ENCODE measurements around the gene CDC42EP5.

CDC42EP5 gene

GRCh38 chr19:54489341-54489740 lies 16.2 kb upstream of the CDC42EP5 start:
- H3K9me3 ChIP-seq (ENCODE audit: control insufficient read depth, low read length): peaks cover 5% of the 10 kb centered on the region
- WGBS, 2 experiments (ENCODE audit: insufficient coverage in 2 of 2): 46 to 73% methylated on average over 4 to 7 of the region's 7 CpGs
- H3K27ac ChIP-seq (ENCODE audit: low read depth, low read length, severe bottlenecking): no peak overlapping the region
- no peaks in the 10 kb centered on the region for H3K36me3 ChIP-seq (ENCODE audit: control insufficient read depth, insufficient read depth, low read length)
- H3K4me3 ChIP-seq (ENCODE audit: extremely low read depth, insufficient read depth, low read length, poor library complexity, severe bottlenecking): no peak overlapping the region
- H3K4me1 ChIP-seq (ENCODE audit: control insufficient read depth, insufficient read depth, low read length, poor library complexity, severe bottlenecking): no peaks in the 10 kb centered on the region

- no peak overlapping the region for H3K4me3 ChIP-seq (ENCODE audit: extremely low read depth, insufficient read depth, low read length, poor library complexity, severe bottlenecking)
- 40 to 50% methylated on average over 2 of the region's 5 CpGs for WGBS, 2 experiments (ENCODE audit: insufficient coverage in 2 of 2)
- no peak overlapping the region for H3K27ac ChIP-seq (ENCODE audit: low read depth, low read length, severe bottlenecking)
- H3K4me1 ChIP-seq (ENCODE audit: control insufficient read depth, insufficient read depth, low read length, poor library complexity, severe bottlenecking): no peaks in the 10 kb centered on the region
- H3K36me3 ChIP-seq (ENCODE audit: control insufficient read depth, insufficient read depth, low read length): no peaks in the 10 kb centered on the region
- H3K9me3 ChIP-seq (ENCODE audit: control insufficient read depth, low read length): no peaks in the 10 kb centered on the region
Observed at GRCh38 chr19:54485851-54486250, 12.8 kb upstream of the CDC42EP5 start.

DNA sequence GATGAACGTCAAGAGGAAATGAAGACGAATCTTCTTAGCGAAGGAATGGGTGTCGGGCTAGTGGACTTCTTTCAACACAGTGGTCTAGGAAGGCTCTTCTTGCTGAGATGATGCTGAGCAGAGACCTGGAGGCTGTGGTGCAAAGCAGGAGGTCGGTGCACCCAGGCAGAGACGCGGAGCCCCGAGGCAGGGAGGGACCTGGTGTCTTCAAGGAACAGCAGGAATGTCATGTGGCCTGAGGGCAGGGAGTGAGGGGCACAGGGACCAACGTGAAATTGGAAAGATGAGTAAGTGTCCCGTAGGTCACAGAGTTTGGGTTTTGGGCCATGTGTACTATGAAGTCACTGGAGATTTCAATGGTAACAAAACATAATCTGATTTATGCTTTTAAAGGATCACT lies 11.4 kb upstream of the CDC42EP5 start:
- H3K27ac ChIP-seq (ENCODE audit: low read depth, low read length, severe bottlenecking): no peak overlapping the region
- H3K4me3 ChIP-seq (ENCODE audit: extremely low read depth, insufficient read depth, low read length, poor library complexity, severe bottlenecking): no peak overlapping the region
- H3K9me3 ChIP-seq (ENCODE audit: control insufficient read depth, low read length): no peaks in the 10 kb centered on the region
- 60 to 66% methylated on average over 9 of the region's 10 CpGs for WGBS, 2 experiments (ENCODE audit: insufficient coverage in 2 of 2)
- no peaks in the 10 kb centered on the region for H3K36me3 ChIP-seq (ENCODE audit: control insufficient read depth, insufficient read depth, low read length)
- H3K4me1 ChIP-seq (ENCODE audit: control insufficient read depth, insufficient read depth, low read length, poor library complexity, severe bottlenecking): no peaks in the 10 kb centered on the region

GRCh38 chr19:54482889-54483288 lies 9.8 kb upstream of the CDC42EP5 start:
- Histone ChIP-seq H3K9me3 (ENCODE audit: control insufficient read depth, low read length) (no peaks in the 10 kb centered on the region), H3K4me1 (ENCODE audit: control insufficient read depth, insufficient read depth, low read length, poor library complexity, severe bottlenecking) (no peaks in the 10 kb centered on the region), H3K4me3 (ENCODE audit: extremely low read depth, insufficient read depth, low read length, poor library complexity, severe bottlenecking) (no peak overlapping the region), H3K36me3 (ENCODE audit: control insufficient read depth, insufficient read depth, low read length) (no peaks in the 10 kb centered on the region), H3K27ac (ENCODE audit: low read depth, low read length, severe bottlenecking) (no peak overlapping the region)
- WGBS, 2 experiments (ENCODE audit: insufficient coverage in 2 of 2): 80% methylated on average over 1 of the region's 3 CpGs; no CpG with 5 or more reads in 1 of the 2 experiments

- Histone ChIP-seq H3K9me3 (ENCODE audit: control insufficient read depth, low read length) (no peaks in the 10 kb centered on the region), H3K4me3 (ENCODE audit: extremely low read depth, insufficient read depth, low read length, poor library complexity, severe bottlenecking) (no peak overlapping the region), H3K27ac (ENCODE audit: low read depth, low read length, severe bottlenecking) (no peak overlapping the region), H3K36me3 (ENCODE audit: control insufficient read depth, insufficient read depth, low read length) (no peaks in the 10 kb centered on the region), H3K4me1 (ENCODE audit: control insufficient read depth, insufficient read depth, low read length, poor library complexity, severe bottlenecking) (no peaks in the 10 kb centered on the region)
- WGBS, 2 experiments (ENCODE audit: insufficient coverage in 2 of 2): 16 to 24% methylated on average over 9 to 12 of the region's 16 CpGs
Observed at GRCh38 chr19:54481326-54481930, 8.3 kb upstream of the CDC42EP5 start.

- H3K9me3 ChIP-seq (ENCODE audit: control insufficient read depth, low read length): no peaks in the 10 kb centered on the region
- no peaks in the 10 kb centered on the region for H3K4me1 ChIP-seq (ENCODE audit: control insufficient read depth, insufficient read depth, low read length, poor library complexity, severe bottlenecking)
- H3K27ac ChIP-seq (ENCODE audit: low read depth, low read length, severe bottlenecking): no peak overlapping the region
- WGBS, 2 experiments (ENCODE audit: insufficient coverage in 2 of 2): 73 to 88% methylated on average over 1 of the region's 2 CpGs
- H3K4me3 ChIP-seq (ENCODE audit: extremely low read depth, insufficient read depth, low read length, poor library complexity, severe bottlenecking): no peak overlapping the region
- H3K36me3 ChIP-seq (ENCODE audit: control insufficient read depth, insufficient read depth, low read length): no peaks in the 10 kb centered on the region
Observed at GRCh38 chr19:54480051-54480450, 7.0 kb upstream of the CDC42EP5 start.

- WGBS, 2 experiments (ENCODE audit: insufficient coverage in 2 of 2): 21 to 29% methylated on average over 6 of the region's 10 CpGs
- H3K9me3 ChIP-seq (ENCODE audit: control insufficient read depth, low read length): no peaks in the 10 kb centered on the region
- no peak overlapping the region for H3K4me3 ChIP-seq (ENCODE audit: extremely low read depth, insufficient read depth, low read length, poor library complexity, severe bottlenecking)
- peaks cover 2% of the 10 kb centered on the region for H3K4me1 ChIP-seq (ENCODE audit: control insufficient read depth, insufficient read depth, low read length, poor library complexity, severe bottlenecking)
- no peak overlapping the region for H3K27ac ChIP-seq (ENCODE audit: low read depth, low read length, severe bottlenecking)
- no peaks in the 10 kb centered on the region for H3K36me3 ChIP-seq (ENCODE audit: control insufficient read depth, insufficient read depth, low read length)
Observed at GRCh38 chr19:54478677-54479266, 5.7 kb upstream of the CDC42EP5 start.

GRCh38 chr19:54477650-54478049 lies 4.6 kb upstream of the CDC42EP5 start:
- Histone ChIP-seq H3K4me1 (ENCODE audit: control insufficient read depth, insufficient read depth, low read length, poor library complexity, severe bottlenecking) (peaks cover 8% of the 10 kb centered on the region), H3K9me3 (ENCODE audit: control insufficient read depth, low read length) (no peaks in the 10 kb centered on the region), H3K36me3 (ENCODE audit: control insufficient read depth, insufficient read depth, low read length) (no peaks in the 10 kb centered on the region), H3K27ac (ENCODE audit: low read depth, low read length, severe bottlenecking) (no peak overlapping the region), H3K4me3 (ENCODE audit: extremely low read depth, insufficient read depth, low read length, poor library complexity, severe bottlenecking) (no peak overlapping the region)
- WGBS, 2 experiments (ENCODE audit: insufficient coverage in 2 of 2): 73 to 86% methylated on average over 2 of the region's 3 CpGs

DNA sequence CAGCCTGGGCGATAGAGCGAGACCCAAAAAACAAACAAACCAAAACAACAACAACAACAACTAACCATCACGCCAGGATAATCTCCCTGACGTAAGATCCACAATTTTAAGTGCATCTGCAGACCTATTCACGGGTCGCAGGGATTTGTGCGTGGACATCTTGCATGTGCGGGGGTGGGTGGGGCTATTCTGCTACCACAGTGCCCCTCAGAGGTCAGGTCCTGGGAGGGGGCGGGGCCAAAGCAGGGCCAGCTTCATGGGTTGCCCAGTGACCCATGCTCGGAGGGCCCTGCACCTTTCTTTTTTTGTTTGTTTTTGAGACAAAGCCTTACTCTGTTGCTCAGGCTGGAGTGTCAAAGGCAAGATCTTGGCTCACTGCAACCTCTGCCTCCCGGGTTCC lies 2.6 kb upstream of the CDC42EP5 start:
- Histone ChIP-seq H3K4me1 (ENCODE audit: control insufficient read depth, insufficient read depth, low read length, poor library complexity, severe bottlenecking) (peaks cover 8% of the 10 kb centered on the region), H3K36me3 (ENCODE audit: control insufficient read depth, insufficient read depth, low read length) (no peaks in the 10 kb centered on the region), H3K27ac (ENCODE audit: low read depth, low read length, severe bottlenecking) (no peak overlapping the region), H3K4me3 (ENCODE audit: extremely low read depth, insufficient read depth, low read length, poor library complexity, severe bottlenecking) (no peak overlapping the region), H3K9me3 (ENCODE audit: control insufficient read depth, low read length) (no peaks in the 10 kb centered on the region)
- WGBS, 2 experiments (ENCODE audit: insufficient coverage in 2 of 2): 69 to 79% methylated on average over 7 to 9 of the region's 11 CpGs

GRCh38 chr19:54473892-54474372 lies 836 bp upstream of the CDC42EP5 start:
- peak overlapping the region; percentile 86 for H3K27ac ChIP-seq (ENCODE audit: low read depth, low read length, severe bottlenecking)

More at GRCh38 chr19:54473892-54474372, 836 bp upstream of the CDC42EP5 start:
- peaks cover 8% of the 10 kb centered on the region for H3K4me1 ChIP-seq (ENCODE audit: control insufficient read depth, insufficient read depth, low read length, poor library complexity, severe bottlenecking)
- no peaks in the 10 kb centered on the region for H3K9me3 ChIP-seq (ENCODE audit: control insufficient read depth, low read length)
- no peaks in the 10 kb centered on the region for H3K36me3 ChIP-seq (ENCODE audit: control insufficient read depth, insufficient read depth, low read length)
- H3K4me3 ChIP-seq (ENCODE audit: extremely low read depth, insufficient read depth, low read length, poor library complexity, severe bottlenecking): no peak overlapping the region
- 78 to 87% methylated on average over 4 of the region's 6 CpGs for WGBS, 2 experiments (ENCODE audit: insufficient coverage in 2 of 2)

Data from mesodermal cell (in vitro differentiated cells).